ENCODE results near the gene CYP4F11.

DNA sequence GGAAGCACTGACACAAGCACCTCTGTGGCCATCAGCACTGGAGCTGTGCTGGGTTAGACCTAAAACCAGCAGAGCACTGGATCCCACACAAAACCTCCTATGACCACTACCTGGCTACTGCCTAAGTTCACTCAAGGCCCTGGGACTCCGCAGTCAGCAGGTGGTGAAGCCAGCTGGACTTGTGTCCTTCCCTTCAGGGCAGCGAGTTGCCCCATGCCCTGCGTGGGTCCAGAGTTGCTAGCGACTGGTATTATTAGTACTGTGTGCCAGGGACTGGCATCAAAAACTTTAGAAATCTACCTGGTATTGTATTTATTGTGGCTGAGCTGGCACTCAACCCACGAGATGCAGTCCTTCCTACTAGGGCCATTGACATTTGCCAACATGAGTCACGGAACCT lies 20.5 kb upstream of the CYP4F11 start:
- TF ChIP-seq CTCF (IDR thresholded peaks at IDR 0.05) = no peak
- TF ChIP-seq POLR2A (IDR thresholded peaks at IDR 0.05) = no peak
- TF ChIP-seq POLR2AphosphoS5 (IDR thresholded peaks at IDR 0.05) = no peak

All from prostate gland (tissue), 2 donors.